Embryonic facial prominence (tissue), 1 donor: Measurements from ENCODE around the gene SMIM38.
"Not testable (repeated sequence)": the region's sequence is repeated elsewhere in the genome, so short reads cannot be mapped to it uniquely, and the experiment has no call there.

Source experiments
- DNase-seq: peaks from one replicate; pipeline ENCODE4 v3.0.0-alpha.2; 2016; ENCODE audit errors: extremely low spot score

SMIM38 gene

DNA sequence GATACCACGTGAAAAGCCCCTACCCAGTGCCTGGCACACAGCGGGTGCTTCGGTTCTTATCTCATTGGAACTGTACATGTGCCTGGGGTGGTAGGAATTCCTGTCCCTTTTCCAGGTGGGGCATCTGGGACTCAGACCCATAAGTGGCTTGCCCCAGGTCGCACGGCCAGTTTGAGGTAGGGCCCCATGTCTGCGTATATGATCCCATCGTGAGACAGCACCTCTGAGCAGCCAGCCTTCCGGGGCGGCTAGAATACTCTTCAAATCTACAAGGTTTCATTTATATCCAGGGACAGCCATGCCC lies 33.5 kb upstream of the SMIM38 start:
- no peak for DNase-seq

DNA sequence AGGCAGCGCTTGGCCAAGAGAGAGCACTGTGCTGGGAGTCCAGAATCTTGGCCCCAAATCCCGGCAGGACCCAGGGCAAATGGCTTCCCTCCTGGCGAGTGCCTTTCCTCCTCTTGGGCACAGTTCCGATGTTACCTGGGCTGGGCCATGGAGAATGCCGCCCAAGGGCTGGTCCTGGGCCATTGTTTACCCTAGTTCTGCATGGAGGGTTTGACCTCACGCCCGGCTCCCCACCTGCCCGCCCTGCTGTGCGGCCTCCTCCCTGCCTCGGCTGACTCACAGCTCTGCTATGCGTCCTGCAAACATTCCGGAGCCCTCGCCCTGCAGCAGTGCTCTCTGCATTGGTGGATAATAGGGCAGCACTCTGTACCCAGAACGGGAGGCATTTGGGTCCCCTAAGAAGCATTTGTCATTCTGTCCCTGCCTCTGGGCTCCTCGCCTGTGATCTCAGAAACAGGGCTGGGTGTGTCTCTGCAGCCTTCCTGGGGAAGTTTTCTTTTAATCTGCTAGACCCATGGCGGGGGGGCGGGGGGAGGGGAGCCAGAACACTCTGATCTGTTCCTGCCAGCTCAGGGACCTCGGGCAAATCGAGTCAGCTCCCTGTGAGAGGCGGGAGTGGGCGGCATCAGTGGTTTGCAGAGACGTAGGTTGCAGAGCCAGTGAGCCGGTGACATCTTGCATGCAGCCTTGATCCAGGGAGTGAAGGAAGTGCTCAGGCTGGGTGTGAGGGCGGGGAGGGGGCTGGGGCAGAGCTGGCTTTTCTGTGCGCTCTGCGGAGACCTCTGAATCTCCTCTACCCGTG lies 32.9 kb upstream of the SMIM38 start:
- no peak for DNase-seq

GRCh38 chr11:69123593-69124545 lies 31.9 kb upstream of the SMIM38 start:
- DNase-seq: no peak

- DNase-seq: no peak
These were observed 29.9 kb upstream of the SMIM38 start for GRCh38 chr11:69125861-69126260.

DNA sequence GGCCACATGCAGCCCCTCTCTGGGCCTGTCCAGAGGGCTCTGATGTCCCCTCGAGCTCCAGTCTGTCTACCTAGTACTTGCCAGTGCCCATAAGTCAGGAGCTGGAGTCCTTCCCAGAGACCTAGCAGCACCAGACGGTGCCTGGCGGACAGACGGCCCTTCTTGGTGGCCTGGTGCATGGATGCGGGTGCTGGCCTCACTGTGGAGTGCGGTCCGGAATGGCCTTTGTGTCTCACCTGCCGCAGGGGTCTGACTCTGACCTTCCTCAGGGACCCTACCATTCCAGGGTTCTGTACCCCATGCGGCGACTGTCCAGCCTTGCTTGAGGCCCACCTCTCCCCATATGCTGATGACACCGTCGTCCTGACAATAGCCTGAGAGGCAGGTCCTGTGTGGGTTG lies 29.4 kb upstream of the SMIM38 start:
- DNase-seq: no peak

DNA sequence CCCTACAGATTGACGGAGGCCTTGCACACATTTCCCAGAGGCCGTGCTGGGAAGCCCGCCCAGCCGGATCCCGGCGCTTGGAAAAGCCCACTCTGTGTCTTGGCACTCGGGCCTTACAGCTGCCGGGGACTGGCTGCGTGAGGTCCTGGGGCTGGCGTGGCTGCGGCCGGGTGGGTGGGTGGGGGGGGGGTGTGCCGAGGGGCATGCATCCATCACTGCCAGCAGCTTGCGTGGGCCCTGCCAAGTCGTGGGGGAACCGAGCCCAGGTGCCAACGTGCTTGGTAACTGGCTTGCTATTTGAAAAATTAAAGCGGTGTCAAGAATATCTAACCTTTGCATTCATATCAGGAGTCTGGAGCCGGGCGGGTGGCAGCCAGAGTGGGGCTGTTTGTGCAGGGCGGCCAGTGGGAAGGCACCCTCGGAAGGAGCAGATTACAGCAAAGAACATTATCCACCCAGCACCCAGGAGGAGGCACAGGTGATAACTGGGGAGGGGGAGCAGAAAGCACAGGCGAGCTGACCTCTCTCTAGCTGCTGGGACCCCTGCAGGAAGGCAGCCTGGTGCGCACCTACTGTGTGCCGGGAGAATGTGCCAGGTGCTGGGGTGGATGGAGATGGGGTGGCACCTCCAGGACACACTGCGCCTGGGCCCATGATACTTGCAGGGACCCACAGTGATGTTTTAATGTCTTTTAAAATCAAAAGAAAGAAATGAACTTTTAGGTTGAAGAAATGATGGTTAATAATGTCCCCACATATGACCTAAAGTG lies 28.5 kb upstream of the SMIM38 start:
- DNase-seq: no peak

DNA sequence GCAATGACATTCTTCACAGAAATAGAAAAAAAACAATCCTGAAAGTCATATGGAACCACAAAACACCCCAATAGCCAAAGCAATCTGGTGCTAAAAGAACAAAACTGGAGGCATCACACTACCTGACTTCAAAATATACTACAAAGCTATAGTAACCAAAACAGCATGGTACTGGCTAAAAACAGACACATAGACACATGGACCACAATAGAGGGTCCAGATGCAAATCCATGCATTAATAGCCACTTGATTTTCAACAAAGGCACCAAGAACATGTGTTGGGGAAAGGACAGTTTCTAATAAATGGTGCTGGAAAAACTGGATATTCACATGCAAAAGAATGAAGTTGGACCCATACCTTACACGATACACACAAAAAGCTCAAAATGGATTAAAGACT lies 27.9 kb upstream of the SMIM38 start:
- DNase-seq: no peak

DNA sequence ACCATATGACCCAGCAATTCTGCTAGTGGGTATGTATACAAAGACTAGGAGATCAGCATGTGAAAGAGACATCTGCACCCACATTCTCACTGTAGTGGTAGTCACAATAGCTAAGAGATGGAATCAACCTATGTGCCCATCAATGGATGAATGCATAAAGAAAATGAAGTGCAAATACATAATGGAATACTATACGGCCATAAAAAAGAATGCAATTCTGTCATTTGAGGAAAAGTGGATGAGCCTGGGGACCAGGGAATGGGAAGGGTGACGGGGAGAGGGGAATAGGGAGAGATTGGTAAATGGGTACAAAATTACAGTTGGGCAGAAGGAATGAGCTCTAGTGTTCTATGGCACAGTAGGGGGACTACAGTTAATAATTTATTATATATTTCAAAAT lies 26.7 kb upstream of the SMIM38 start:
- DNase-seq: no peak

DNA sequence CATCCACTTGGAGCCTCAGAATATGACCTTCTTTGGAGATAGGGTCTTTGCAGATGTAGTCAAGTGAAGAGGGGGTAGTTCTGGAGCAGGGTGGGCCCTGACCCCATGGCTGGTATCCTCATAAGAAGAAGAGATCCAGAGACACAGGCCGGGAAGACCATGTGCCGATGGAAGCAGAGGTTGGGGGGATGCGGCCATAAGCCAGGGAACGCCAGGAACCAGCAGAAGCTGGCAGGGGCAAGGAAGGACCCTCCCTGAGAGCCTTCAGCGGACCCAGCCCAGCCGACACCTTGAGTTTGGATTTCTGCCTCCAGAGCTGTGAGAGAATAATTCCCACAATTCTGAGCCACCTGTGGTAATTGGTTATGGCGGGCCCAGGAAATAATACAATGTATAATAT lies 26.1 kb upstream of the SMIM38 start:
- no peak for DNase-seq

DNA sequence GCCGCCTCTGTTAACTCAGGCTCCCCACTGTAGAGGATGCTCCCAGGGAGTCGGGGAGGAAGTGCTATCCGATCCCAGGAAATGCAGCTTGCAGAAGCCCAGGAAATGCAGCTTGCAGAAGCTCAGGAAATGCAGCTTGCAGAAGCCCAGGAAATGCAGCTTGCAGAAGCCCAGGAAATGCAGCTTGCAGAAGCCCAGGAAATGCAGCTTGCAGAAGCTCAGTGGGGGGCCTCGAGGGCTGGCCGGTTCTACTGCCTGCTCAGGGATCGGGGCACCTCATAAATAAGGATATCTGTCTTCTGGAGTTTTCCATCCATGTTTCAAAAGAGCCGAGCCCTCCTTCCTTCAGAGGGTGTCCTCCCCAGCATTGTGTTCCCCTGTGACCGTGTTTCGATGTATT lies 25.1 kb upstream of the SMIM38 start:
- no peak for DNase-seq

DNA sequence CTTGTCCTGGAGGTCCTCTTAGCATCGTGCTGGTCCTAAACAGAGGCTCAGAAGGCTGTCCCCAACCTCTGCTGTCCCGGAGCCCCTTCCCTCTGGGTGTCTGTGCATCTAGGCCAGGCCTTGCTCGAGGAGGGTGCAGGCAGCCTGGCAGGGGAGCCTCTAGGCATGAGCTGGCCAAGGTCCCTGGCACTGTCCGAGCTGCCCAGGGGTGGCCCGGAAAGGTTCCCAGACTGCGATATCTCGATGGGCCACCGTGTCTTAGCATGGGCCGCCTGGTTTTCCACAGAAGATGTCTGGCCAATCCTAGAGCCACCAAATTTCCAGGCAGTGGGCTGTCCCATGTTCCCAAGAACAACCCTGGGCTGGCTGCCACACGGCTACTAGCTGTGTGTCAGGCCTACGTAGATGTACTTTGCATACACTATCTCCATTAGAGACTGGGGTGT lies 24.6 kb upstream of the SMIM38 start:
- no peak for DNase-seq

GRCh38 chr11:69131644-69132300 lies 24.0 kb upstream of the SMIM38 start:
- peak; percentile 66 for DNase-seq

DNA sequence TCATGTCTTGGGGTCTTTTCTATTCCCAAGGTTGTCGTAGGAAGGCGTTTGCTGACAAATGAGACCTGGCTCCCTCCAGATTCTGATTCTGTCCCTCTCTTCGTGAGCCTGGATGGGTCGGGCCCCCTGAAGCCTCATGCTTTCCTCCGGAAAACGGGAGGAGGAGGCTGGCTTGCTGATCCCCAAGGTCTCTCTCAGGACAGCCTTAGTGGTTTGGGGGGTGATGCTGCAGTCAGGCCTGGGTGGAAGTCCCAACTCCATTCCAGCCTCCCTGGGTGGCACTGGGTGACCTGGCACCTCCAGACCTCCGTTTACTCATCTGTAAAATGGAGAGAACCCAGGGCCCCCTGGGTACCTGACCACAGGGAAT lies 23.4 kb upstream of the SMIM38 start:
- DNase-seq: no peak

DNA sequence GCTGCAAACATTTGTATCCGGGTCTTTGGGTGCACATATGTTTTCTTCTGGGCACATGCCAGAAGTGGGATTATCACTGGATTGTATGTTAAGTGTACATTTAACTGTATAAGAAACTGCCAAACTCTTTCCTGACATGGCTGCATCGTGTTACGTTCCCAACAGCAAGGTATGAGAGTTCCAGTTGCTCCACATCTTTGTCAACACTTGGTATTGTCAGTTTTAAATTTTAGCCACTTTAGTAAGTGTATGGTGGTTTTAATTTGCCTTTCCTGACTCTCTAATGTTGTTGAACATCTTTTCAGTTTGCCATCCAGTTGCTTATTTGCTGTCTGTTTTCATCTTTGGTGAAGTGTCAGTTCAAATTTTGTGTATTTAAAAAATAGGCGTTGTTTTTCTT lies 22.5 kb upstream of the SMIM38 start:
- no peak for DNase-seq

DNA sequence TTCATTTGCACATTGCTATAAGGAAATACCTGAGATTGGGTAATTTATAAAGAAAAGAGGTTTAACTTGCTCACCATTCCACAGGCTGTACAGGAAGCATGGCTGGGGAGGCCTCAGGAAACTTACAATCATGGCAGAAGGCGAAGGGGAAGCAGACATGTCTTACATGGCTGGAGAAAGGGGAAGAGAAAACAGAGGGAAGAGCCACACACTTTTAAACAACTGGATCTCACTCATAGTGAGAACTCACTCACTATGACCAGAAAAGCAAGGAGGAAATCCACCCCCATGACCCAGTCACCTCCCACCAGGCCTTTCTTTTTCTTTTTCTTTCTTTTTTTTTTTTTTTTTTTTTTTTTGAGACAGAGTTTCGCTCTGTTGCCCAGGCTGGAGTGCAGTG lies 21.6 kb upstream of the SMIM38 start:
- not testable (repeated sequence) for DNase-seq

DNA sequence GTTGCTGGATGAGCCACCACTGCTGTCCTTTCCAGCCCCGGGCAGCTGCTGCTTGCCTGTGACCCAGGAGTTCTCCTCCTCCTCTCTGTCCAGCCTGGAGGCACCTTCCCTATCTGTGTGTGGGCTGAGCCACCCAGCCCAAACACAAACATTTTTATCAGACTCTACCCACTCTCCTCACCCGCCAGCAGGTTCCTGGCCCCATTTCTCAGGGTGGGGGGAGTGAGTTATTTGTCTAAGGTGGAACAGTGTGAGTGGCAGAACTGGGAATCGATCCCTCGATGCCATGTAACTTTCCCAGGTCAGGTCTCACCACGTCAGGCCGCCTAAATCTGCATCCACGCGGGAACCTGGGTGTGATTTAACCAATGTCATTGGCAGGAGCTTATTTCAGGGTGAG lies 20.8 kb upstream of the SMIM38 start:
- no peak for DNase-seq

DNA sequence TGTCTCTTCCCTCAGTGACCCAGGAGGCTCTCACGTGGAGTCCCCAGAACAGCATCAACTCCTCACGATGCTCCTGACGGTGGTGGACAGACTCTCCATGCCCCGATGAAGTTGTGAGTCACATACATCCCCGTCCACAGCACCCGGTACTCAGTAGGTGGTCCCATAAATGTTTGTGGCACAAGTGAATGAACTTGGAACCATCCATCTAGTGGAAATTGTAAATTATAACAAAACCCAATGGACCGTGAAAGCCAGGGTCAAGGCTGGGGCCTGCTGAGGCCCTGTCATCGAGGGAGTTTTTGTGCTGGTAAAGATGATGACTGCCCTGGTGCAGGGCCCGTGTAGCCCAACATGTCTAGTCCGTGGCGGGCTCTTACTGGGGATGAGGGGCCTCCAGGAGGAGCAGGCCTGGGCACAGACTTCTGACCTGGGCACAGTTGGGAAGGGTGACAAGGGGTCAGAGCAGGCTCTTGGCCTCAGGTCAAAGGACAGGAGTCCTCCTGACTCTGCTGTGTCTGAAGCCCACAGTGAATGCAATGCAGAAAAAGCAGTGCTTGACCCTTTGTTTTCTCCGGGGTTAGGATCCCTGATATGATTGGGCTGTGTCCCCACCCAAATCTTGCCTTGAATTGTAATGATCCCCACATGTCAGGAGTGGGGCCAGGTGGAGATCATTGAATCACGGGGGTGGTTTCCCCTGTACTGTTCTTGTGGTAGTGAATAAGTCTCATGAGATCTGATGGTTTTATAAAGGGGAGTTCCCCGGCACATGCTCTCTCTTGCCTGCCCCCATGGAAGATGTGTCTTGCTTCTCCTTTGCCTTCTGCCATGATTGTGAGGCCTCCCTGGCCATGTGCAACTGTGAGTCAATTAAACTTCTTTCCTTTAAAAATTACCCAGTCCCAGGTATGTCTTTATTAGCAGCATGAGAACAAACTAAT lies 20.0 kb upstream of the SMIM38 start:
- no peak for DNase-seq

DNA sequence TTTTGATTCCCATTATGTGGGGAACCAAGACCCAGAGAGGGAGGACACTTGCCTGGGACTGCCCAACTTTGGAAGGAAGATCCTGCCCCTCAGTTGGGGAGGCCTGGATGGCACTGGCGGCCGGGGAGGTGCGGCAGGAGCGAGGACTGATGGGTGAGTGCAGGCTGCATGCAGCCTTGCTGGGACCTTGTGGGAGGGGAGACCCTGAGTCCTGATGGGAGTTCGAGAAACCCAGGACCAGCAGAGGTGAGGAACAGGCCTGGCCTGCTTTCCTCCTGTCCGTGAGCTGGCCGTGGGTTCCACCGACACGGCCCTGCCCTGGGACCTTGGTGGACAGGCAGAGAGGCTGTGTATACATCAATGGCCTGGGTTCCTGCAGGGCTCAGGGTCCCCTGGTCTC lies 19.3 kb upstream of the SMIM38 start:
- no peak for DNase-seq

DNA sequence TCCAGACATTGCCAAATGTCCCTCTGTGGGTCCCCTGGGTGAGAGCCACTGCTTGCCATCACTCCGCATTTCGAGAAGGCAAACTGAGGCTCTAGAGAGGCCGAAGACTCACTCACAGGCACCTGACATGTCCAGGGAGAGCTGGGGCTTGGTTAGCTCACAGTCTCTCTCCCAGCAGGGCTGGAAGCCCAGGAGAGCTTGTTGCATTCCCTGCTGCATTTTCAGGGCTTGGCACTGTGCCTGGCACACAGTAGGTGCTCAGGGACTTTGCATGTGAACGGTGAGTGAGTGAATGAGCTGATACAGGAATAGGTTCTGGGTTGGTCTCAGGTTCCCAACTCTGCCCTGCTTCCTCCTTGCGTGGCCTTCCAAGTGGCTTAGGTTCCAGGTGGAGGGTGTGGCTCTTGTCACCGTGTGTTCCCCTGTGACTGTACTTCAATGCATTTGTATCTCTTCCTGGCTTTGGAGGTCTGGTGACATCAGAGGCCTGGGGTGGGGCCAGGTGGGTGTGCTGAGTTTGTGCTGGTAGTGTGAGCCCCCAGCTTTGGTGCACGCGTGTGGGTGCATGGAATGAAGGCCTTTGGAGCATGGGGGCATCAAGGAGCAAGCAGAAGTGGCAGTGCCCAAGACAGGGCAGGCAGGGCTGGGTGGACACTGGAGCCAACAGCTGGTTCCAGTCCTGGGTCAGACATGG lies 18.4 kb upstream of the SMIM38 start:
- DNase-seq: no peak

- DNase-seq: no peak
These were observed 17.5 kb upstream of the SMIM38 start for GRCh38 chr11:69138265-69138664.
